Myometrial cell (primary cell): Measurements from ENCODE around the gene VEPH1. TPM values are rescaled to one million over a fixed set of nuclear protein-coding genes. Genes with fewer than 3 reads are reported as not detected.

ENCODE experiments used
- total RNA-seq: library from RNA; depleted of rRNA; stranded (reverse); fragments of >200 nt; gene quantifications from 2 replicates; pipeline ENCODE4 v1.2.3, GENCODE V29; 2015

Gene VEPH1
- 91.1 and 92.5 TPM in 2 replicates for total RNA-seq

DNA sequence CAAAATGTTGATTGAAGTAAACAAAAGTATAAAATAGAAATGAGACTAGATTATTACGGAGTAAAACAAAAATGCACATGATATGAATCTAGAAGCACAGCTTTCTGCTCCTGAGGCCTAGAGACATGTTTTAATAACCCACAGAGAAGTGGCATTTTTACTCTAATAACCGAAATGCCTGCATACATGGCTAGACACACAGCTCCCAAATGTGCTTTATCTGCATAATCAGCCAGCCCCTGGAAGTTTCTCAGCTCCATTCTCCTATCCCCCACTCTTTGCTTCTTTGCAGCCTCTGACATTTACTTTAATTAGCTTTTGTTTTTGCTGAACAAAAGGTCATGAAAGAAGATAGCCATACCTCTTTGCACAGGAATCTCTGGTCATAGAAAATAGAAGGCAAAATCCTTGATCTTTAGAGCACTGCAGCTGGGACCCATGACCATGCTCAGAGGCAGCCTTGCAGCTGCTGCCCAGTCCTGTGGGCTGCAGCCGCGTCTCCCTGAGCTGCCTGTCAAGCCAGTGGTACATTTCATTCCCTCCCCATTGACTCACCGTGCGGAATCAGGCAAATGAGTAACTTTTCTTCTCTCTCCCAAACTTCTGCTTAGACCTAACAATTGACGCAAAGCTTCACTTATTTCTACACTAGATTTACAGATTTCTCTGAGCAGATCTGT lies at the start of gene VEPH1:
Gene VEPH1 (minus strand): TSS at position 501 of the 680 bp plus-strand sequence. CDS start 8,067 bp downstream, outside the sequence.

DNA sequence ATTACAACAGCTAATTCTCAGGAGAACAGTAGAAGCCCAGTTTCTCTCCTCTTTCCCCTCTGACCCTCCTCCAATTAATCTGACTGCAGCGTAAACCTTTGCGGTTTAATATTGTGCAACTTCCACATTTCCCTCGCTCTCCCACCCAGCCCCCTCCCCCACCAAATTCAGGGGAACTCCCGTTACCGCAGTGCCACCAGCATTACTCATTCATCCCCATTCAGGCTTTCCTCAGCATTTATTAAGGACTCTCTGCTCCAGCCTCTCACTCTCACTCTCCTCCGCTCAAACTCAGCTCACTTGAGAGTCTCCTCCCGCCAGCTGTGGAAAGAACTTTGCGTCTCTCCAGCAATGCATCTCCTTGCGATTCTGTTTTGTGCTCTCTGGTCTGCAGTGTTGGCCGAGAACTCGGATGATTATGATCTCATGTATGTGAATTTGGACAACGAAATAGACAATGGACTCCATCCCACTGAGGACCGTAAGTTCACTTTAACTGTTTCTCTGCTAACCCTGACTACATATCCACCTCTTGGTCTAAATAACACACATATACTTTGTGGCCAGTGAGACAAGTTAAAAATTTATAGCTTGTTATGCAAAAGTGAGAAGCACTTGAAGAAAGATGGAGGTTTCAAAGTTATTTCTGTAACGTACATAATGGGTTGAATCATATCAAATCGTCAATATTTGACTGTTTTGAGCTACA lies 66.5 kb downstream of the VEPH1 start, which contains the start of gene PTX3:
Gene PTX3 (plus strand): TSS at position 268 of the 709 bp plus-strand sequence. CDS start 84 bp downstream, at position 352.

Other genes with a start within 250 kb of the VEPH1 start
- 846 and 865 TPM in 2 replicates for gene PTX3, start 66.6 kb downstream of the VEPH1 start, total RNA-seq